GM19239 (cell line): ENCODE data around the gene SLC12A4.
"Not testable (repeated sequence)": the region's sequence is repeated elsewhere in the genome, so short reads cannot be mapped to it uniquely, and the experiment has no call there.

Experiments used
- DNase-seq: peaks from one replicate; pipeline ENCODE4 v3.0.0; 2011; ENCODE audit warnings: low spot score; ENCODE audit not compliant: insufficient read length
- FAIRE-seq: peaks from 2 replicates; lab custom pipeline; 2011; peaks lifted over from hg19 to GRCh38; lab: Jason Lieb, UNC

SLC12A4 gene

DNA sequence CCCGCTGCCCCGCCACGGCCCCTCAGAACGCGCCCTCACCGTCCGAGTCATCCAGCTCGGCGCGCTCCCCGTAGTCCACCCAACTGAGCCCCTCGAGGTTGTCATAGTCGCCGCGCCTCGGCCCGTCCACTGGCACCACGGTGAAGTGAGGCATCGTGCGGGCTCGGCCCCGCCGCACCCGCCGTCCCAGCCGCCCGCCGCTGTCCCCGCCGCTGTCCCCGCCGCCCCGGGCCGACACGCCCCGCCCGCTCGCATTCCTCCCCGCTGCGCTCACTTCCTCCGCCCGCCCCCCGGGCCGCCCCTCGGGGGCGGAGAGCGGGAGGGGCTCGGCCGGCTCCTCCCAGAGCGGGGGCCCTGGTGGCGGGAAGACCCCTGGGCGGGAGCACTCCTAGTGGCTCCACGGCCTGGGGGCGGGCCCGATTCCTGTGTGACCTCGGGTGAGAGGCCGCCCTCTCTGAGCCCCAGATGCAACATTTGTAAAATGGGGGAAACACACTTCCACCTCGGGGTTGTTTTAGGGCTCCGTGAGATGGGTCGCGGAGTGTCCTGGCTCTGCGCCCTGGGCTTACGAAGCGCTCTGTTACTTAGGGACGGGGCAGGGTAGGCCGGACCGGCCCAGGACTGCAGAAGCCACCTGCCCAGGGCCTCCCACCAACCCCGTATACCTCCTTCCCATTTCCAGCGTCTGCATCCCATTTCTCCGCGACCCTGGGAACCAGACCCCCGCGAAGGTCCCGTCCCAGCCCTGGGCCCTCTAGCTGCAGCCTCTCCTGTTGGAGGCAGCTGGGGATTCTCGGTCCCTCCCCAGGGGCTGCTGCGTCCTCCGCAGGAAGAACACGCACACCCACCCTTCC is at the start of gene SLC12A4:
SLC12A4 (minus strand) TSS at position 238 of the 854 bp plus-strand sequence; CDS start at position 154, 84 bp downstream.
- peak; percentile 82 for FAIRE-seq

DNA sequence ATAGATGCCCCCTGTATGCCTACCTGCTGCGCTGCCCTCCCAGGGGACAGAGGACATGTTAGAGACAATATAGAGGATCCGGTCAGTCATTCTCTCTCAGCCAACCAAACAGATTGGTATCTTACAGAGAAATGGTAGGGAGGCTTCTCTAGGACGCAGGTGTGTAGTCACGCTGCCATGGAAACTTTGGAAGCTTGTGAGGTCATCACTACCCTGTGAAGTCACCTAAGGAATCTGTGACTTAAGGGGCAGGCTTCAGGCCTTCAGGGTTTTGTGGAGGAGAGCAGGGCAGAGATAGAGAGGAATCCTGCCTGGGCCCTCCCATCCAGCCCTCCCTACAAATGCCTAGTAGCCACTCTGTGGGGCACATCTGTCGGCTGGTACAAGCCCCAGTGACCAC is 47.2 kb upstream of the SLC12A4 start, which contains the start of gene DPEP2NB:
DPEP2NB (minus strand) TSS at position 231 of the 400 bp plus-strand sequence; CDS start at position 90, 141 bp downstream.
- DNase-seq (no peak), FAIRE-seq (no peak)

More for the DNA sequence above, at the start of gene SLC12A4:
- peak; percentile 94 for DNase-seq

DNA sequence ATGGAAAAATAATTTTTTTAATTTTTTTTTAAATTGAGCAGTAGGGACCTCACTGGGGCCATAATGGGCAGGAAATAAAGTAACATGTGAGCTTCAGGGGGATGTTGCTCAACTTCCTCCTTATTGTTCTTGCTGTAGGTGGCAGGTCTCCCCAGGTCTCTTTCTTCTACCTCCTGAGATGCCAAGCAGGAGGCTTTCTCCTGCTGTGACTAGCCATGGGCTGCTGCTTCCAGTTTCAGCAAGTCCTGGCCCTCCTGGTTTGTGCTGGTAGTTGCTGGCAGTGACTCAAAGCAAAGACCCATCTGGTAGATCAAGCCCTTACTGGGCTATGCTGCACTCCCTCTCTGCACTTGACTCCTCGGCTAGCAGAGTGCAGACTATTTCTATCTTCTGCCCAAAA is 45.0 kb upstream of the SLC12A4 start:
- DNase-seq (no peak), FAIRE-seq (no peak)

DNA sequence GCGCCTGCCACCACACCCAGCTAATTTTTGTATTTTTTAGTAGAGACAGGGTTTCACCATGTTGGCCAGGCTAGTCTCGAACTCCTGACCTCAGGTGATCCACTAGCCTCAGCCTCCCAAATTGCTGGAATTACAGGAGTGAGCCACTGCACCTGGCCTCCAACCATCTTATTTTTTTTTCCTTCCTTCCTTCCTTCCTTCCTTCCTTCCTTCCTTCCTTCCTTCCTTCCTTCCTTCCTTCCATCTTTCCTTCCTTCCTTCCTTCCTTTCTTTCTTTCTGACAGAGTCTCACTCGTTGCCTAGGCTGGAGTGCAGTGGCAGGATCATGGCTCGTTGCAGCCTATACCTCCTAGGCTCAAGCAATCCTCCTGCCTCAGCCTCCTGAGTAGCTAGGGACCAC is 41.4 kb upstream of the SLC12A4 start:
- not testable (repeated sequence) for DNase-seq, FAIRE-seq

DNA sequence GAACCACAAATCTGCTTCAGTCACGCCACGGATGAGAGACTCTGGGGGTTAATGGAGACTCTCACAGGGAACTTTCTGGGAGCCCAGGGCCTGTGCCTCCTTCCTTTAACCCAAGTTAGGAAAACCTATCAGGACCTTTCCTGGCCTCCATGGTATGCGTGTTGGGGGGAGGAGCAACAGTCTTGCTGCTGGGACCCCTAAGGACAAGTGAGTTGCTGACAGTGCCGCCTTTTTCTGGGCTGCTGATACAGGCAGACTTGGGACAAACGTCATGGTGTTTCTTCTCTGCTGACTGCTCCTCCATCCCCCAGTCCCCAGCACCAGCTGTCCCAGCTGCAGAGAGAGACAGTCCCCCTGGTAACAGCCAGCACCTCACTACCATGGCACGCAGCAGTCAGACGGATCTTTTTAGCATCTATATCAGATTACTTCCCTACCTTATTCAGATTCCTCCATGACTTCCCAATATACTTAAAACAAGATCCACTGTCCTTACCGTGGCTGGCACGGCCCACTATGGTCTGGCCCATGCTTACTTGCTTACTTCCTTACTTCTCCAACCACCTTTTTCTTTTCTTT is 40.8 kb upstream of the SLC12A4 start:
- FAIRE-seq, result no peak

DNA sequence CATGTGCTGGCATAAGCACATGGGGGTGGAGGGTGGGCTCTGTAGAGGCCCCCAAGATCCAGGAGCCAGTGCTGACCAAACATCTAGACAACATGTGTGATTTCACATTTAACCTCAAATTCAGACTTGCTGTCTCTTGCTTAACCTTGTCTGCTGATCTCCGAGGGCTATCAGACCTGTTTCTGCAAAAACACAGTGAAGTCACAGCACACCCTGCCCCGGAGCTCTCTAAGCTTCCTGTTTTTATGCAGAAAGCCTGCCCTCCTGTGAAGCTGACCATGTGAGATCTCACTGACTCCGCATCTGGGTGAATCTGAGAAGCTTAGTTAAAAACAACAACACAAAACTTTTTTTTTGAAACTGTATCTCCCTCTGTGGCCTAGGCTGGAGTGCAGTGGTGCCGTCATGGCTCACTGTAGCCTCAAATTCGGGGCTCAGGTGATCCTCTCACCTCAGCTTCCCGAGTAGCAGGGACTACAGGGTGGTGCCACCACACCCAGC is 37.4 kb upstream of the SLC12A4 start:
- DNase-seq (no peak), FAIRE-seq (peak; percentile 35)

More for the DNA sequence above, 40.8 kb upstream of the SLC12A4 start:
- no peak for DNase-seq

DNA sequence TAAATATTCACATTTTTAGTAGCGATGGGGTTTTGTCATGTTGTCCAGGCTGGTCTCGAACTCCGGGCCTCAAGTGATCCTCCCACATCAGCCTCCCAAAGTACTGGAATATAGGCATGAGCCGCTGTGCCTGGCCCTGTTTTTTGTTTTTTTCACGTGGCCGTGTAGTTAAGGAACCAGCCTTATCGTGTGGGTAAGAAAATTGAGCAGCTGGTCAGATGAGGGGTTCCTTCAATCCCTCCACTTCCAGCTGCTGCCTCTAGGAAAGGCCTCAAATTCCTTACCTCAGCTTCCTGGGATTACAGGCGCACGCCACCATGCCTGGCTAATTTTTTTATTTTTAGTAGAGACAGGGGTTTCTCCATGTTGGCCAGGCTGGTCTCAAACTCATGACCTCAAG is 36.8 kb upstream of the SLC12A4 start:
- FAIRE-seq (no peak), DNase-seq (no peak)

DNA sequence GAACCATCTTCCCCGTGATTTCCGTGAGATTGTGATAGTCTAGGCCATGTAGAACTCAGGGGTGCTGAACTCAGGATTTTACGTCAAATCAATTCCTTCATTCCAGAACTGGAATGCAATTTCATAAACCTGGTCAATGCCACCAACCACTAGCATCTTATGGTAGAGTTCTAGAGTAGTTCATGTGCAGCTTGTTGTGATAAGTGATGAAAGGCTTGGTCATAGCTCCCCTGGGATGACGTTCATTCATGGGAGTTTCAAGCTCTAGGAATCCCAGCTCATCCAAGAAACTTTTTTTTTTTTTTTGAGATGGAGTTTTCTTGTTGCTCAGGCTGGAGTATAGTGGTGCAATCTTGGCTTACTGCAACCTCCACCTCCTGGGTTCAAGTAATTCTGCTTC is 34.6 kb upstream of the SLC12A4 start:
- no peak for DNase-seq
- no peak for FAIRE-seq

DNA sequence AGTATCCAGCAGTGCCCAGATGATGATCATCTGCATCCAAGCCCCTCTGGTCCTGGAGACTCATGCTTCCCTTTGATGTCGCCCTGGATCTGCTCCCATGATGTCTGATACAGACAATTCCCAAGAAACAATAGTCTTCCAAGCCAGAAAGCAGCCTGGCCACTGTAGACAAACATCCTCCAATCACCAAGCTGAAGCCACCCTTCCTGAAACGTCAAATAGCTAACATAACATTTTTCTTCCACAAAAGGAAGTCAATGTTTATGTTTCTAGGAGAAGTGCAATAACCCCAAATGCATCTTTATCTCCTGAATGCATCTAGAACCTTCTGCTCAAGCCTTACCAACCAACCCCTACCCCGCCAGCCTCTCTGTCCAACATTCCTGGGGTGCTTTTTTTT is 32.0 kb upstream of the SLC12A4 start:
- FAIRE-seq, result no peak
- no peak for DNase-seq

DNA sequence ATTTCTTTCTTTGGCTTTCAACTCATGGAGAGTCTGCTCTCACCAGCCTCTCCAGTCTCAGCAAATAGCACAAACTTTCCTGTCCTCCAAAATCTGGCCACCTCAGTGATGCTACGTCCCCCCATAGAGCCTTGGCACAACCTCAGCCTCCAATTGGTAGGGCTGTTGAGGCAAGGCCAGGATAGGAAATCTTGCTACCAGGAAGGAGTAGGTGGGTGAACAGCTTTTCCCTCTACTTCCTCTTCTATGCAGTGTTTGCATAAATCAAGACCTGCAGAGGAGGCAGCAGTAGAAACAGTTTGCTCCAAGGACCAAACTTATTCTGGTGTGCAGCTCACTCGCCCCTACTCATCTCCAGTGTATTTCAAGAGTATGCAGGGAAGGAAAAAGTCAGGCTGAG is 31.5 kb upstream of the SLC12A4 start:
- FAIRE-seq, result no peak
- no peak for DNase-seq

DNA sequence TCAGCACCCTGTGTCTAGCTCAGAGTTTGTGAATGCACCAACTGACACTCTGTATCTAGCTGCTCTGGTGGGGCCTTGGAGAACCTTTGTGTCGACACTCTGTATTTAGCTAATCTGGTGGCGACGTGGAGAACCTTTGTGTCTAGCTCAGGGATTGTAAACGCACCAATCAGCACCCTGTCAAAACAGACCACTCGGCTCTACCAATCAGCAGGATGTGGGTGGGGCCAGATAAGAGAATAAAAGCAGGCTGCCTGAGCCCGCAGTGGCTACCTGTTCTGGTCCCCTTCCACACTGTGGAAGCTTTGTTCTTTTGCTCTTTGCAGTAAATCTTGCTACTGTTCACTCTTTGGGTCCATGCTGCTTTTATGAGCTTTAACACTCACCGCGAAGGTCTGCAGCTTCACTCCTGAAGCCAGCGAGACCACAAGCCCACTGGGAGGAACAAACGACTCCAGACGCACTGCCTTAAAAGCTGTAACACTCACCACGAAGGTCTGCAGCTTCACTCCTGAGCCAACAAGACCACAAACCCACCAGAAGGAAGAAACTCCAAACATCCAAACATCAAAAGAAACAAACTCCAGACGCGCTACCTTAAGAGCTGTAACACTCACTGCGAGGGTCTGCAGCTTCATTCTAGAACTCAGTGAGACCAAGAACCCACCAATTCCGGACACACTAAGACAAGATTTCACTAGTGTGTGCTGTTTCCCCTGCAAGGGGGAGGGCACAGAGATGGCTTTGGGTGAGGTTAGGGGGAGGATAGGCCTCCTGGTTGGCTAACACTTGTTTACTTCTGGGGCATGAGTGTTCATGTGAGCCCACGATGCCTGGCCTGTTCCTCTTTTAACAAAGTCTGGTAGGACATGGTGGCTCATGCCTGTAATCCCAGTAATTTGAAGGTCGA is 30.6 kb upstream of the SLC12A4 start, which contains the start of gene DPEP2:
DPEP2 (minus strand) TSS at position 706 of the 910 bp plus-strand sequence. CDS start 6,272 bp downstream, outside the sequence.
- not testable (repeated sequence) for FAIRE-seq, DNase-seq

DNA sequence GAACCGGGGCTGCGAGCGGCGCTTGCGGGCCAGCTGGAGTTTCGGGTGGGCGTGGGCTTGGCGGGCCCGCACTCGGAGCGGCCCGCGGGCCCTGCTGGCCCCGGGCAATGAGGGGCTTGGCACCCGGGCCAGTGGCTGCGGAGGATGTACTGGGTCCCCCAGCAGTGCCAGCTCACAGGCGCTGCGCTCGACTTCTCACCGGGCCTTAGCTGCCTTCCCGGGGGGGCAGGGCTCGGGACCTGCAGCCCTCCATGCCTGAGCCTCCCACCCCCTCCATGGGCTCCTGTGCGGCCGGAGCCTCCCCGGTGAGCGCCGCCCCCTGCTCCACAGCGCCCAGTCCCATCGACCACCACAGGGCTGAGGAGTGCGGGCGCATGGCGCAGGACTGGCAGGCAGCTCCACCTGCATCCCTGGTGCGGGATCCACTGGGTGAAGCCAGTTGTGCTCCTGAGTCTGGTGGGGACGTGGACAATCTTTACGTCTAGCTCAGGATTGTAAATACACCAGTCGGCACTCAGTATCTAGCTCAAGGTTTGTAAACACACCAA is 29.9 kb upstream of the SLC12A4 start:
- DNase-seq, FAIRE-seq: not testable (repeated sequence)

DNA sequence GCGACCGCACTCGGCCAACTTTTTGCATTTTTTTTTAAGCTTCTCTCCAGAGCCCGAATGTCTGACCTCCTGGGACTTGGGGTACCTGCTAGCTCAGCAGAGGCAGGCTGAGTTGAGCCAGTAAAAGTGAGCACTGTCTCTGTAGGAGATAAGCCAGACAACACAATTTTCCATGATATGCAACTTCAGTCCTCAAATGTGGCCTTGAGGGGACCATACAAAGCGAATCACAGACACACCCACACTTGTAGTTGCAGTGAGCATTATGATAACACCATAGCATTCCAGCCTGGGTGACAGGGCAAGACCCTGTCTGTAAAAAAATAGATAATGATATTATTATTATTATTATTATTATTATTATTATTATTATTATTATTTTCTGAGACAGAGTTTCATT is 28.2 kb upstream of the SLC12A4 start:
- no peak for DNase-seq

DNA sequence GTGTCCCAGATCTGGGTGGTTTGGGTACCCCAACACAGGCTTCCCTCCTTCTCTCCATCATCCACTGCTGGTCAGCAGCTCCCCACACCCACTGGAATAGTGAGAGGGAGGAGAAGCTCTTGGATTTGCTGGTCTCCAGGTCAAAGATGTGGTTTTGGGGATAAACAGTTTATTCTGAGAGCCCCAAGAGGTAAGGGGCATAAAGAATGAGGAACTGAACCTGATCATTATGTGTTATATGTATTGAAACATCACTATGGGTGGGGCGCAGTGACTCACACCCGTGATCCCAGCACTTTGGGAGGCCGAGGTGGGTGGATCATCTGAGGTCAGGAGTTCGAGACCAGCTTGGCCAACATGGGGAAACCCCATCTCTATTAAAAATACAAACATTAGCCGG is 27.0 kb upstream of the SLC12A4 start:
- no peak for FAIRE-seq
- no peak for DNase-seq

More for the DNA sequence above, 28.2 kb upstream of the SLC12A4 start:
- FAIRE-seq, result no peak

DNA sequence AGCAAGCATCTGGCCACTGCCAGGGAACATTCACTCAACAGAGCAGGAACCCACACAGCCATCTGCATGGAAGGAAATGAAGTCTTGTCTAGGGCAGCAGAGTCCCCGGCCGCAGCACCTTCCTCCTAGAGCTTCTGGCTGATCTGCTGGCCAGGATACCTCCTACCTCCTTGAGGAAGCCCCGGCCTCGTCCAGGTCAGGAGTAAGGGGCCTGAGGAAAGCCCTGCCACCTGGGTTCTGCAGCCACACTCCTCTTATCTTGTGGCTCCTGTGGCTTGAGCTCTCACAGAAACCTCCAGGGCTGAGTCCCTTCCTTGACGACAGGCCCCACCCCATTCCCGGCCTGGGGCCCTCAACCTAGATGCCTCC is 25.6 kb upstream of the SLC12A4 start:
- DNase-seq, FAIRE-seq: not testable (repeated sequence)

DNA sequence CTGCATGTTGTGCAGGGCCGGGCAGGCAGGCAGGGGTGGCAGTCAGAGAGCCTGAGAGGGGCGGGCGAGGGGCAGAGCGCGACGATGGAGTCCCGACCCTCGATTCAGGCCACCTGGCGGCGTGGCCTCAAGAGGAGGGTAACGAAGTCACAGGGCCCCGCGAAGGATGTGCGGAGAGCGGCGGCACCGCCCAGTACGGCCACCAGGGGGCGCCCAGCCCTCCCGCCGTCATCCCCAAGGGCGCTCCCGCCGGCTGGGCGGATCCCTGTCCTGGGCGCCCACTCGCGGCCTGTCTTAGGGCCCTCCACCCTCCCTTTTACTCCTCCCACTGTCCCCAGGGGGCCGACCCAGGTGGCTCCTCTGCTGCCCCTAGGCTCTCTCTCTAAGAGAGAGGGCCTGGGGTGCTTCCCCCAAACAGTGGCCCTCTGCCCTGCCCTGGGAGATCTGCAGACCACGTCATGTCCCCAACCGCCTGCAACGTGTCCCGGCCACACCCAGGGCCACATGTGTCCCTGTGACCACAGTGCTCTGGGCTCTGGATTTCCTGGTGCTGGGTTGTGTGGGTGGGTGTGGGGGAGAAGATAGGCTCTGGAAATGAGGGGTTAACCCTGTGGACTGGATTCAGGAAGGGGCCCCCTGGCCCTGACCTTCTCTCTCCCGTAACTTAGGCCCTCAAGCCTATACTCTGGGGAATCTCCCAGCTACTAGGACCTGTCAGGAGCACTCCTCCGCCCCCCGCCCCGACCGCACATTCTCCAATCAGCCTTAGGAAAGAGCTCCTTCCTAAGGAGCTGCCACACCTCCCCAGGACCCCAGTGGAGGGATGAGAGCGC is 25.0 kb upstream of the SLC12A4 start:
- DNase-seq (peak; percentile 88), FAIRE-seq (peak; percentile 28)

DNA sequence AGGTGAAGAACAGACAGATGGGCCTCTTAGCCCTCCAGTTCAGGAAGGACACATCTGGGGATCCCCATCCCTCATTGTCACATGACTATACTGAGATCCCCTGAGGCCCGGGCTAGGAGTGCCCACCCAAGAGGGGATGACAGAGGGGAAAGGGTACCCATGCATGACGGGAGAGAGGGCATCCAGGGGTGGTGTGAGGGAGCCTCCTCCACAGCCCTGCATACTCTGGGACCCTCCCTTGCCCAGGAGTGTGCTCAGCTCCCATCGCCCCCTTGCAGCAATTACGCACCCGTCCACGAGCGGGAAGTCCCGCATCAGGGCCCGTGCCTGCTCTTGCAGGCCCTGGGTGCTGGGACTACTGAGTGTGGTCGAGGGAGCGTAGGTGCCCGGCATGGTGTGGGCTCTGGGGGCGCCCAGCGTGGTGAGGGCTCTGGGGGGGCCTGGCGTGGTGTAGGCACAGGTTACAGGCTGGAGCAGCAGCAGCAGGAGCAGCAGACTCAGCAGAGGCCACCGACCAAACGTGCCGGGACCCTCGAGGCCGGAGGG is 24.3 kb upstream of the SLC12A4 start:
- no peak for DNase-seq
- no peak for FAIRE-seq

DNA sequence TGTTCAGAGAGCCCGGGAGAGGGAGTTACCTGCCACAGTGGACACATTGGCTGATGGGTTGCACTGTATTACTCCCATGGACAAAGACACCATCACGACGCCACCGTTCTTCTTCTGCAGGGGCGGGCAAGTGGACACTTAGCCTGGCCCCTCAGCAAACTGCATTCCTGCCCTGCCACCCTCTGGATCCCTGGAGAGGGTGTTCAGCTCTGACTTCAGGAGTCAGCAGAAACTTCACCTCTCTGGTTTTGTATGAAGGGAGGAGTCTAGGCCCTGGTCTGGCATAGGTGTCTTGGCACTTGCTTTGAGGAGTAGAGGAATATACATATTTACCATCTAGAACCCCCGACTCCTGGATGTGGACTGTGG is 21.6 kb upstream of the SLC12A4 start:
- FAIRE-seq (no peak), DNase-seq (no peak)
